GM12878 (cell line): Measurements from ENCODE around the gene COL4A2. TPM values are rescaled to one million over a fixed set of nuclear protein-coding genes. Genes with fewer than 3 reads are reported as not detected.

Source experiments
- BCL11A ChIP-seq: IDR thresholded peaks from 2 replicates; pipeline ENCODE4 v1.6.1; 2011; ENCODE audit warnings: low read depth, low read length
- IRF4 ChIP-seq: IDR thresholded peaks from 2 replicates; pipeline ENCODE4 v1.6.1; 2011; ENCODE audit warnings: low read depth, low read length
- MTA2 ChIP-seq: fragments of 450-650 bp; IDR thresholded peaks from 2 replicates; pipeline ENCODE4 v1.6.1; 2016; ENCODE audit warnings: low read depth, mild to moderate bottlenecking, moderate library complexity
- NFXL1 ChIP-seq: fragments of 450-650 bp; IDR thresholded peaks from 2 replicates; pipeline ENCODE4 v1.6.1; 2017; ENCODE audit warnings: antibody characterized with exemption, mild to moderate bottlenecking, borderline replicate concordance
- RUNX3 ChIP-seq: IDR thresholded peaks from 2 replicates; pipeline ENCODE4 v1.6.1; 2012; ENCODE audit warnings: low read length, inconsistent platforms
- SIN3A ChIP-seq: IDR thresholded peaks from 2 replicates; pipeline ENCODE4 v1.6.1; 2012; ENCODE audit warnings: low read depth, low read length, improper control_type of control experiment
- WRNIP1 ChIP-seq: IDR thresholded peaks from 2 replicates; pipeline ENCODE4 v1.6.1; 2011; ENCODE audit warnings: low read depth, low read length, improper control_type of control experiment, borderline replicate concordance
- ZNF24 ChIP-seq: fragments of 450-650 bp; IDR thresholded peaks from 2 replicates; pipeline ENCODE4 v1.6.1; 2017; ENCODE audit warnings: antibody characterized with exemption, mild to moderate bottlenecking
- polyA plus RNA-seq, 11 experiments: library from polyadenylated mRNA; depleted of rRNA in 4 of 11; unstranded in 6 of 11; stranded (reverse) in 5 of 11; fragments of >200 nt; fragmentation: Nextera tagmentation in 4 of 11; fragmentation: Illumina TruSeq in 1 of 11; extraction: Ambion mirVana in 4 of 11; extraction: Trizol in 1 of 11; gene quantifications; 1 replicate in 1 of 11; 2 replicates in 10 of 11; pipeline versions ENCODE4 v1.2.1 to v1.2.3, GENCODE V29; 2011 to 2016; ENCODE audit warnings: inconsistent platforms in 2 of 11, missing spikeins in 2 of 11, low read depth in 1 of 11
- total RNA-seq, 4 experiments: library from RNA; depleted of rRNA in 3 of 4; stranded (reverse); fragments of >200 nt in 3 of 4; fragmentation: Illumina TruSeq in 1 of 4; extraction: Trizol in 1 of 4; gene quantifications; 2 replicates each; pipeline versions ENCODE4 v1.2.1 to v1.2.3, GENCODE V29; 2013 to 2021
- TF ChIP-seq, protein P1 (sequence below): fragments of 450-650 bp; IDR thresholded peaks from 2 replicates; pipeline ENCODE4 v1.6.1; 2016; ENCODE audit warnings: mild to moderate bottlenecking, moderate library complexity, borderline replicate concordance
- TF ChIP-seq, protein P2 (sequence below): IDR thresholded peaks from 2 replicates; pipeline ENCODE4 v1.6.1; 2011; ENCODE audit warnings: low read depth, mild to moderate bottlenecking, low read length, moderate library complexity, borderline replicate concordance; ENCODE audit errors: extremely low read depth
- TF ChIP-seq, protein P3 (sequence below): fragments of 450-650 bp; formaldehyde crosslinking; IDR thresholded peaks from 2 replicates; pipeline ENCODE4 v1.5.0; 2022; ENCODE audit warnings: mild to moderate bottlenecking, missing genetic modification characterization
- TF ChIP-seq, protein P4 (sequence below): IDR thresholded peaks from 2 replicates; pipeline ENCODE4 v1.6.1; 2011; ENCODE audit warnings: mild to moderate bottlenecking, low read depth, low read length, moderate library complexity; ENCODE audit not compliant: insufficient replicate concordance
- TF ChIP-seq, protein P5 (sequence below): fragments of 450-650 bp; IDR thresholded peaks from 2 replicates; pipeline ENCODE4 v1.6.1; 2018; ENCODE audit warnings: borderline replicate concordance, mild to moderate bottlenecking; ENCODE audit not compliant: partially characterized antibody

COL4A2 gene
- total and polyA plus RNA-seq, 10 of the 15 experiments (the other 5 are each of a cell fraction or from before 2014, with no cell fraction given), result 0.16 to 1.6 (median 0.62) TPM; not detected in 3

DNA sequence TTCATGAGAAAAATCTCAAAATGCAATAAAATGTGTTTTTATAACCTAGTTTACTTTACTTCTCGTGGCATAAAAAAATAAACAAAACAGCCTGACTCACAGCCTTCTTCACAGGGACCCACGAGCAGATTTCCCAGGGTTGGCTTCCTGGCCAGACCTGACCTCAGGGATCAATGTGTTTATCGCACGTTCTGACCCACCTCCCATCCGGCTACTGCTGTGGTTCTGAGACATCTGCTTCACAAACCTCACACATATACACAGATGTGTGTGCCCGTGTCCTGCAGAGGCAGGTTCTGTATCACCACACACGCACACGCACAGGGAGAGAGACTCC, 118.3 kb downstream of the COL4A2 start (continued):
- TF ChIP-seq, protein P1, sequence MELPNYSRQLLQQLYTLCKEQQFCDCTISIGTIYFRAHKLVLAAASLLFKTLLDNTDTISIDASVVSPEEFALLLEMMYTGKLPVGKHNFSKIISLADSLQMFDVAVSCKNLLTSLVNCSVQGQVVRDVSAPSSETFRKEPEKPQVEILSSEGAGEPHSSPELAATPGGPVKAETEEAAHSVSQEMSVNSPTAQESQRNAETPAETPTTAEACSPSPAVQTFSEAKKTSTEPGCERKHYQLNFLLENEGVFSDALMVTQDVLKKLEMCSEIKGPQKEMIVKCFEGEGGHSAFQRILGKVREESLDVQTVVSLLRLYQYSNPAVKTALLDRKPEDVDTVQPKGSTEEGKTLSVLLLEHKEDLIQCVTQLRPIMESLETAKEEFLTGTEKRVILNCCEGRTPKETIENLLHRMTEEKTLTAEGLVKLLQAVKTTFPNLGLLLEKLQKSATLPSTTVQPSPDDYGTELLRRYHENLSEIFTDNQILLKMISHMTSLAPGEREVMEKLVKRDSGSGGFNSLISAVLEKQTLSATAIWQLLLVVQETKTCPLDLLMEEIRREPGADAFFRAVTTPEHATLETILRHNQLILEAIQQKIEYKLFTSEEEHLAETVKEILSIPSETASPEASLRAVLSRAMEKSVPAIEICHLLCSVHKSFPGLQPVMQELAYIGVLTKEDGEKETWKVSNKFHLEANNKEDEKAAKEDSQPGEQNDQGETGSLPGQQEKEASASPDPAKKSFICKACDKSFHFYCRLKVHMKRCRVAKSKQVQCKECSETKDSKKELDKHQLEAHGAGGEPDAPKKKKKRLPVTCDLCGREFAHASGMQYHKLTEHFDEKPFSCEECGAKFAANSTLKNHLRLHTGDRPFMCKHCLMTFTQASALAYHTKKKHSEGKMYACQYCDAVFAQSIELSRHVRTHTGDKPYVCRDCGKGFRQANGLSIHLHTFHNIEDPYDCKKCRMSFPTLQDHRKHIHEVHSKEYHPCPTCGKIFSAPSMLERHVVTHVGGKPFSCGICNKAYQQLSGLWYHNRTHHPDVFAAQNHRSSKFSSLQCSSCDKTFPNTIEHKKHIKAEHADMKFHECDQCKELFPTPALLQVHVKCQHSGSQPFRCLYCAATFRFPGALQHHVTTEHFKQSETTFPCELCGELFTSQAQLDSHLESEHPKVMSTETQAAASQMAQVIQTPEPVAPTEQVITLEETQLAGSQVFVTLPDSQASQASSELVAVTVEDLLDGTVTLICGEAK, result no peak
- TF ChIP-seq WRNIP1, result no peak
- TF ChIP-seq, protein P2, sequence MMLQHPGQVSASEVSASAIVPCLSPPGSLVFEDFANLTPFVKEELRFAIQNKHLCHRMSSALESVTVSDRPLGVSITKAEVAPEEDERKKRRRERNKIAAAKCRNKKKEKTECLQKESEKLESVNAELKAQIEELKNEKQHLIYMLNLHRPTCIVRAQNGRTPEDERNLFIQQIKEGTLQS, result no peak
- no peak for TF ChIP-seq BCL11A
- no peak for TF ChIP-seq ZNF24
- no peak for TF ChIP-seq SIN3A
- TF ChIP-seq MTA2, result no peak
- no peak for TF ChIP-seq RUNX3
- TF ChIP-seq, protein P3, sequence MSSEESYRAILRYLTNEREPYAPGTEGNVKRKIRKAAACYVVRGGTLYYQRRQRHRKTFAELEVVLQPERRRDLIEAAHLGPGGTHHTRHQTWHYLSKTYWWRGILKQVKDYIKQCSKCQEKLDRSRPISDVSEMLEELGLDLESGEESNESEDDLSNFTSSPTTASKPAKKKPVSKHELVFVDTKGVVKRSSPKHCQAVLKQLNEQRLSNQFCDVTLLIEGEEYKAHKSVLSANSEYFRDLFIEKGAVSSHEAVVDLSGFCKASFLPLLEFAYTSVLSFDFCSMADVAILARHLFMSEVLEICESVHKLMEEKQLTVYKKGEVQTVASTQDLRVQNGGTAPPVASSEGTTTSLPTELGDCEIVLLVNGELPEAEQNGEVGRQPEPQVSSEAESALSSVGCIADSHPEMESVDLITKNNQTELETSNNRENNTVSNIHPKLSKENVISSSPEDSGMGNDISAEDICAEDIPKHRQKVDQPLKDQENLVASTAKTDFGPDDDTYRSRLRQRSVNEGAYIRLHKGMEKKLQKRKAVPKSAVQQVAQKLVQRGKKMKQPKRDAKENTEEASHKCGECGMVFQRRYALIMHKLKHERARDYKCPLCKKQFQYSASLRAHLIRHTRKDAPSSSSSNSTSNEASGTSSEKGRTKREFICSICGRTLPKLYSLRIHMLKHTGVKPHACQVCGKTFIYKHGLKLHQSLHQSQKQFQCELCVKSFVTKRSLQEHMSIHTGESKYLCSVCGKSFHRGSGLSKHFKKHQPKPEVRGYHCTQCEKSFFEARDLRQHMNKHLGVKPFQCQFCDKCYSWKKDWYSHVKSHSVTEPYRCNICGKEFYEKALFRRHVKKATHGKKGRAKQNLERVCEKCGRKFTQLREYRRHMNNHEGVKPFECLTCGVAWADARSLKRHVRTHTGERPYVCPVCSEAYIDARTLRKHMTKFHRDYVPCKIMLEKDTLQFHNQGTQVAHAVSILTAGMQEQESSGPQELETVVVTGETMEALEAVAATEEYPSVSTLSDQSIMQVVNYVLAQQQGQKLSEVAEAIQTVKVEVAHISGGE (CRISPR knock-in tag), result no peak
- no peak for TF ChIP-seq NFXL1
- TF ChIP-seq IRF4, result no peak
- TF ChIP-seq, protein P4, sequence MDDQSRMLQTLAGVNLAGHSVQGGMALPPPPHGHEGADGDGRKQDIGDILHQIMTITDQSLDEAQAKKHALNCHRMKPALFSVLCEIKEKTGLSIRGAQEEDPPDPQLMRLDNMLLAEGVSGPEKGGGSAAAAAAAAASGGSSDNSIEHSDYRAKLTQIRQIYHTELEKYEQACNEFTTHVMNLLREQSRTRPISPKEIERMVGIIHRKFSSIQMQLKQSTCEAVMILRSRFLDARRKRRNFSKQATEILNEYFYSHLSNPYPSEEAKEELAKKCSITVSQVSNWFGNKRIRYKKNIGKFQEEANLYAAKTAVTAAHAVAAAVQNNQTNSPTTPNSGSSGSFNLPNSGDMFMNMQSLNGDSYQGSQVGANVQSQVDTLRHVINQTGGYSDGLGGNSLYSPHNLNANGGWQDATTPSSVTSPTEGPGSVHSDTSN, result no peak
- TF ChIP-seq, protein P5, sequence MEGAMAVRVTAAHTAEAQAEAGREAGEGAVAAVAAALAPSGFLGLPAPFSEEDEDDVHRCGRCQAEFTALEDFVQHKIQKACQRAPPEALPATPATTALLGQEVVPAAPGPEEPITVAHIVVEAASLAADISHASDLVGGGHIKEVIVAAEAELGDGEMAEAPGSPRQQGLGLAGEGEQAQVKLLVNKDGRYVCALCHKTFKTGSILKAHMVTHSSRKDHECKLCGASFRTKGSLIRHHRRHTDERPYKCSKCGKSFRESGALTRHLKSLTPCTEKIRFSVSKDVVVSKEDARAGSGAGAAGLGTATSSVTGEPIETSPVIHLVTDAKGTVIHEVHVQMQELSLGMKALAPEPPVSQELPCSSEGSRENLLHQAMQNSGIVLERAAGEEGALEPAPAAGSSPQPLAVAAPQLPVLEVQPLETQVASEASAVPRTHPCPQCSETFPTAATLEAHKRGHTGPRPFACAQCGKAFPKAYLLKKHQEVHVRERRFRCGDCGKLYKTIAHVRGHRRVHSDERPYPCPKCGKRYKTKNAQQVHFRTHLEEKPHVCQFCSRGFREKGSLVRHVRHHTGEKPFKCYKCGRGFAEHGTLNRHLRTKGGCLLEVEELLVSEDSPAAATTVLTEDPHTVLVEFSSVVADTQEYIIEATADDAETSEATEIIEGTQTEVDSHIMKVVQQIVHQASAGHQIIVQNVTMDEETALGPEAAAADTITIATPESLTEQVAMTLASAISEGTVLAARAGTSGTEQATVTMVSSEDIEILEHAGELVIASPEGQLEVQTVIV, result no peak
